Activated CD8-positive, alpha-beta memory T cell treated with anti-CD3 and anti-CD28 coated beads, Interleukin-2, amount 10 ng/mL, durations not matched to agents 7 days and 5 days (primary cell): Measurements from ENCODE around the gene ADAMTS12. TPM values are rescaled to one million over a fixed set of nuclear protein-coding genes. Genes with fewer than 3 reads are reported as not detected.

Experiments used
- ATAC-seq: fragments of 150-1000 bp; cut with Tn5 transposase; one replicate; pipeline ENCODE4 v1.10.0; 2021; ENCODE audit warnings: moderate library complexity
- CTCF ChIA-PET: fragments of 350-600 bp; sonication (Branson Sonifier 250); formaldehyde crosslinking; loops from one replicate; lab custom pipeline; 2021; ENCODE audit warnings: antibody characterized with exemption; lab: Charles Lee
- DNase-seq: peaks from one replicate; pipeline ENCODE4 v3.0.0-alpha.2; 2020
- H3K27ac Mint-ChIP-seq: one replicate; pipeline ENCODE4 v1.8.0; 2021; ENCODE audit warnings: mild to moderate bottlenecking, mixed read lengths
- H3K27me3 Mint-ChIP-seq: one replicate; pipeline ENCODE4 v1.8.0; 2021; ENCODE audit warnings: mixed read lengths
- H3K36me3 Mint-ChIP-seq: one replicate; pipeline ENCODE4 v1.8.0; 2021; ENCODE audit warnings: mild to moderate bottlenecking, mixed read lengths
- H3K4me1 Mint-ChIP-seq: one replicate; pipeline ENCODE4 v1.8.0; 2021; ENCODE audit warnings: mixed read lengths
- H3K4me3 Mint-ChIP-seq: one replicate; pipeline ENCODE4 v1.8.0; 2021; ENCODE audit warnings: mild to moderate bottlenecking, moderate library complexity, mixed read lengths
- H3K9me3 Mint-ChIP-seq: one replicate; pipeline ENCODE4 v1.8.0; 2022; ENCODE audit warnings: low read depth, mixed read lengths
- total RNA-seq, 2 experiments: library from RNA; stranded (reverse); gene quantifications; one replicate each; pipeline ENCODE4 v1.2.3, GENCODE V29; 2021

ADAMTS12 gene
- total RNA-seq, 2 experiments from 2014 or later = not detected

GRCh38 chr5:33828626-33829308 lies 63.0 kb downstream of the ADAMTS12 start:
- ATAC-seq (no peak), DNase-seq (no peak)
- Mint-ChIP-seq H3K27me3 (peaks cover 19% of the 10 kb centered on the region), H3K27ac (no peak overlapping the region), H3K36me3 (no peaks in the 10 kb centered on the region), H3K4me3 (no peak overlapping the region), H3K9me3 (no peaks in the 10 kb centered on the region), H3K4me1 (no peaks in the 10 kb centered on the region)
- CTCF ChIA-PET = no interaction called here

GRCh38 chr5:33827885-33828284 lies 63.9 kb downstream of the ADAMTS12 start:
- Mint-ChIP-seq H3K27me3 (peaks cover 14% of the 10 kb centered on the region), H3K4me3 (no peak overlapping the region), H3K9me3 (no peaks in the 10 kb centered on the region), H3K4me1 (no peaks in the 10 kb centered on the region), H3K36me3 (no peaks in the 10 kb centered on the region), H3K27ac (no peak overlapping the region)
- no peak for DNase-seq
- no peak for ATAC-seq
- CTCF ChIA-PET = no interaction called here

- Mint-ChIP-seq H3K27ac (no peak overlapping the region), H3K4me3 (no peak overlapping the region), H3K9me3 (no peaks in the 10 kb centered on the region), H3K27me3 (peaks cover 7% of the 10 kb centered on the region), H3K4me1 (no peaks in the 10 kb centered on the region), H3K36me3 (no peaks in the 10 kb centered on the region)
- CTCF ChIA-PET = no interaction called here
- no peak for DNase-seq
- ATAC-seq = no peak
Measured at GRCh38 chr5:33827018-33827707, 64.6 kb downstream of the ADAMTS12 start.

DNA sequence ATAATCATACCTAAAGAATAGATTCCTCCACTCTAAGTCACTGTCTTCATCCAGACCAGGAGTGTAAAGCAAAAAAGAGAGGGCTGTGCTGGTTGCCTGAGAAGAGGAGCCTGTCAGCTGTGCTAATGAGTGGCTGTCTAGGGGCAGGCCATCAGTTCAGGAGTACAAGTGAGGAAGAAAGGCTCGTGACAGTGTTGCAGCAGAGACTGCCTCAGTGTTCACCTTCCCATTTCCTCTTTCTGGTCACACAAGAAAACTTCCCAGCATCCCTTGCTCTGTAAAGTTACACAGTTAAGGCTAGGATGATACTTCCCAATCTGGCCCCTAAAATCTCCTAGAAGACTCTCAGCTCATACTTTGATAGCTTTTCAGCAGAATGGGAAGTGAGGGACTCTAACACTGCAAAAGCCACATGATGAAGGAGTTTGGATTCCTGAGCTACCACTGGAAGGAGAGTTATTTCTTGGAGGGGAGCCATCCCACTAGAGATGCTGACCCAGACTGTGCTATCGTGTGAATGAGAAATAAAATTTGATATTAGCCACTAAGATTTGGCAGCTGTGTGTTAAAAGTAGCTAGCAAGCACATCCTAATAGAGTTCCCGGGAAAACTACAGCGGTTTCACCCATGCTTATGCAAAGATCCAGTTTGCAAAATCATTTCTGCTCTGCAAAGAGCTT lies 67.1 kb downstream of the ADAMTS12 start:
- Mint-ChIP-seq H3K4me3 (no peak overlapping the region), H3K27me3 (peaks cover 8% of the 10 kb centered on the region), H3K36me3 (no peaks in the 10 kb centered on the region), H3K27ac (no peak overlapping the region), H3K9me3 (no peaks in the 10 kb centered on the region), H3K4me1 (no peaks in the 10 kb centered on the region)
- ATAC-seq (no peak), DNase-seq (no peak)
- CTCF ChIA-PET = no interaction called here

GRCh38 chr5:33817301-33817700 lies 74.5 kb downstream of the ADAMTS12 start:
- no peaks in the 10 kb centered on the region for H3K9me3 Mint-ChIP-seq
- DNase-seq (no peak), ATAC-seq (no peak)
- CTCF ChIA-PET = no interaction called here
- H3K27me3 Mint-ChIP-seq = peaks cover 3% of the 10 kb centered on the region
- no peak overlapping the region for H3K27ac Mint-ChIP-seq
- no peak overlapping the region for H3K4me3 Mint-ChIP-seq
- H3K4me1 Mint-ChIP-seq = no peaks in the 10 kb centered on the region
- no peaks in the 10 kb centered on the region for H3K36me3 Mint-ChIP-seq

DNA sequence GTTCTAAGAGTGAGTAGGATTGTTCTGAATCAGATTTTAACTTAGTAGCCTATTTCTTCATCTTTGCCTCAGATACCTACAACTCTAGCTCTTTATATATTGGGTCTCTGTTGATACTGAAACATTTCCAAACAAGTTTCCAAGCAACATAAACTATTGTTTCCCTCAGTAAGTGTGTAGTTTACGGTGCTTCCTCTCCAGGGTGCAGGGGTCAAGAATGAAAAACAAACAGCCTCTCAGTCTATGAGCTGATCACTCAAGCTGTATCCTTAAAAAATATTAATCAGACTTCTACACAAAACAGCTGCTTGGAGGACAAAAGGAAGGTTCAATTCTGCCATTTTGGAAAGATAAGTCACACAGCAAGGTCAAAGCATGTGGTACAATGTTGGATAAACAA lies 75.0 kb downstream of the ADAMTS12 start:
- no peak overlapping the region for H3K4me3 Mint-ChIP-seq
- peaks cover 3% of the 10 kb centered on the region for H3K27me3 Mint-ChIP-seq
- DNase-seq (no peak), ATAC-seq (no peak)
- no peak overlapping the region for H3K27ac Mint-ChIP-seq
- H3K36me3 Mint-ChIP-seq = no peaks in the 10 kb centered on the region
- no peaks in the 10 kb centered on the region for H3K4me1 Mint-ChIP-seq
- CTCF ChIA-PET = no interaction called here
- H3K9me3 Mint-ChIP-seq = no peaks in the 10 kb centered on the region

GRCh38 chr5:33812746-33813145 lies 79.0 kb downstream of the ADAMTS12 start:
- CTCF ChIA-PET = no interaction called here
- ATAC-seq = no peak
- no peak for DNase-seq
- Mint-ChIP-seq H3K4me1 (peaks cover 3% of the 10 kb centered on the region), H3K9me3 (no peaks in the 10 kb centered on the region), H3K27ac (no peak overlapping the region), H3K27me3 (no peaks in the 10 kb centered on the region), H3K36me3 (no peaks in the 10 kb centered on the region), H3K4me3 (no peak overlapping the region)

GRCh38 chr5:33810491-33811120 lies 81.2 kb downstream of the ADAMTS12 start:
- Mint-ChIP-seq H3K27me3 (no peaks in the 10 kb centered on the region), H3K36me3 (no peaks in the 10 kb centered on the region), H3K9me3 (no peaks in the 10 kb centered on the region), H3K4me3 (no peak overlapping the region), H3K4me1 (peaks cover 3% of the 10 kb centered on the region), H3K27ac (no peak overlapping the region)
- CTCF ChIA-PET = no interaction called here
- DNase-seq (no peak), ATAC-seq (no peak)

GRCh38 chr5:33809936-33810335 lies 81.9 kb downstream of the ADAMTS12 start:
- DNase-seq (no peak), ATAC-seq (no peak)
- Mint-ChIP-seq H3K36me3 (no peaks in the 10 kb centered on the region), H3K9me3 (no peaks in the 10 kb centered on the region), H3K4me1 (peaks cover 3% of the 10 kb centered on the region), H3K4me3 (no peak overlapping the region), H3K27ac (no peak overlapping the region), H3K27me3 (no peaks in the 10 kb centered on the region)
- CTCF ChIA-PET = no interaction called here

- CTCF ChIA-PET = no interaction called here
- no peaks in the 10 kb centered on the region for H3K9me3 Mint-ChIP-seq
- no peaks in the 10 kb centered on the region for H3K27me3 Mint-ChIP-seq
- no peaks in the 10 kb centered on the region for H3K36me3 Mint-ChIP-seq
- ATAC-seq (no peak), DNase-seq (no peak)
- no peak overlapping the region for H3K4me3 Mint-ChIP-seq
- no peak overlapping the region for H3K27ac Mint-ChIP-seq
- peaks cover 3% of the 10 kb centered on the region for H3K4me1 Mint-ChIP-seq
Measured at GRCh38 chr5:33808699-33809098, 83.1 kb downstream of the ADAMTS12 start.

- no peak for ATAC-seq
- H3K4me1 Mint-ChIP-seq = peaks cover 3% of the 10 kb centered on the region
- H3K27me3 Mint-ChIP-seq = no peaks in the 10 kb centered on the region
- H3K27ac Mint-ChIP-seq = no peak overlapping the region
- no peaks in the 10 kb centered on the region for H3K36me3 Mint-ChIP-seq
- no peak for DNase-seq
- H3K4me3 Mint-ChIP-seq = no peak overlapping the region
- no peaks in the 10 kb centered on the region for H3K9me3 Mint-ChIP-seq
- CTCF ChIA-PET = no interaction called here
Measured at GRCh38 chr5:33807771-33808170, 84.0 kb downstream of the ADAMTS12 start.

- Mint-ChIP-seq H3K9me3 (no peaks in the 10 kb centered on the region), H3K36me3 (no peaks in the 10 kb centered on the region), H3K4me1 (peaks cover 3% of the 10 kb centered on the region), H3K4me3 (no peak overlapping the region), H3K27ac (no peak overlapping the region), H3K27me3 (no peaks in the 10 kb centered on the region)
- CTCF ChIA-PET = no interaction called here
- DNase-seq (no peak), ATAC-seq (no peak)
Measured at GRCh38 chr5:33806738-33807442, 84.9 kb downstream of the ADAMTS12 start.

- Mint-ChIP-seq H3K27me3 (no peaks in the 10 kb centered on the region), H3K27ac (no peak overlapping the region), H3K9me3 (no peaks in the 10 kb centered on the region), H3K4me1 (no peaks in the 10 kb centered on the region), H3K4me3 (no peak overlapping the region), H3K36me3 (no peaks in the 10 kb centered on the region)
- DNase-seq (no peak), ATAC-seq (no peak)
- CTCF ChIA-PET = no interaction called here
Measured at GRCh38 chr5:33801292-33801691, 90.5 kb downstream of the ADAMTS12 start.
